ENCODE results near the gene NIPA2.
"Not testable (repeated sequence)": the region's sequence is repeated elsewhere in the genome, so short reads cannot be mapped to it uniquely, and the experiment has no call there.

Gene NIPA2

GRCh38 chr15:22795206-22796063 lies 43.0 kb upstream of the NIPA2 start:
- Histone ChIP-seq H3K36me3 (replicated peaks; ENCODE audit: low read depth, low read length) (peaks cover 36% of the 10 kb centered on the region), H3K27ac (ENCODE audit: low read length) (peak overlapping the region; percentile 91; the same call in 1 of the 2 replicates), H3K4me1 (ENCODE audit: low read length) (peaks cover 39% of the 10 kb centered on the region), H4K20me1 (ENCODE audit: insufficient read depth, low read length) (peaks cover 61% of the 10 kb centered on the region), H3K27me3 (ENCODE audit: low read depth, low read length) (no peaks in the 10 kb centered on the region), H3K4me2 (ENCODE audit: low read length) (no peak overlapping the region), H3K4me3 (ENCODE audit: low read length) (no peak overlapping the region), H2AFZ (ENCODE audit: low read depth, low read length) (no peak overlapping the region), H3K9me3 (ENCODE audit: insufficient read depth, low read length) (no peaks in the 10 kb centered on the region), H3K9ac (ENCODE audit: low read length) (no peak overlapping the region), H3K79me2 (ENCODE audit: low read length) (peaks cover 88% of the 10 kb centered on the region)
- no peak for TF ChIP-seq CTCF (IDR thresholded peaks at IDR 0.05; ENCODE audit: low read depth, low read length)

DNA sequence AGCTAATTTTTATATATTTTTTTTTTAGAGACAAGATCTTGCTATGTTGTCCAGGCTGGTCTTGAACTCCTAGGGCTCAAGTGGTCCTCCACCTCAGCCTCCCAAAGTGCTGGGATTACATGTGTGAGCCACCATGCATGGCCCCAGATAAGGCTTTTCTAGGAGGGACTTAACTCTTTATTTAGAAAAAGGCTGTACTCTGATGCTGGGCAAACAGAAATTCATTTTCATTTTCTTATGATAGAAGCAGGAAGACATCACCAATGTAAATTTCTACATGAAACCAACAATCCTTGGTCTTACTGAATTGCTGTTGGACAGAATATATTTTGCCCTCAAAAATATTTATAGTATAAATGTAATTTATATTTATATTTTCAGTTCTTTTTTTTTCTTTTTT lies 42.4 kb upstream of the NIPA2 start:
- H3K79me2 ChIP-seq (ENCODE audit: low read length) = peaks cover 86% of the 10 kb centered on the region
- H3K9me3 ChIP-seq (ENCODE audit: insufficient read depth, low read length) = no peaks in the 10 kb centered on the region
- peaks cover 58% of the 10 kb centered on the region for H4K20me1 ChIP-seq (ENCODE audit: insufficient read depth, low read length)
- peak overlapping the region; percentile 91 for H3K27ac ChIP-seq (ENCODE audit: low read length)
- H2AFZ ChIP-seq (ENCODE audit: low read depth, low read length) = no peak overlapping the region
- no peak overlapping the region for H3K4me3 ChIP-seq (ENCODE audit: low read length)
- no peak overlapping the region for H3K9ac ChIP-seq (ENCODE audit: low read length)
- TF ChIP-seq CTCF (IDR thresholded peaks at IDR 0.05; ENCODE audit: low read depth, low read length) (no peak), EZH2phosphoT487 (IDR thresholded peaks at IDR 0.05; ENCODE audit: low read depth) (no peak)
- H3K36me3 ChIP-seq (replicated peaks; ENCODE audit: low read depth, low read length) = peaks cover 32% of the 10 kb centered on the region
- no peaks in the 10 kb centered on the region for H3K27me3 ChIP-seq (ENCODE audit: low read depth, low read length)
- no peak overlapping the region; the same call in 1 of the 2 replicates for H3K4me2 ChIP-seq (ENCODE audit: low read length)
- peaks cover 32% of the 10 kb centered on the region for H3K4me1 ChIP-seq (ENCODE audit: low read length)

DNA sequence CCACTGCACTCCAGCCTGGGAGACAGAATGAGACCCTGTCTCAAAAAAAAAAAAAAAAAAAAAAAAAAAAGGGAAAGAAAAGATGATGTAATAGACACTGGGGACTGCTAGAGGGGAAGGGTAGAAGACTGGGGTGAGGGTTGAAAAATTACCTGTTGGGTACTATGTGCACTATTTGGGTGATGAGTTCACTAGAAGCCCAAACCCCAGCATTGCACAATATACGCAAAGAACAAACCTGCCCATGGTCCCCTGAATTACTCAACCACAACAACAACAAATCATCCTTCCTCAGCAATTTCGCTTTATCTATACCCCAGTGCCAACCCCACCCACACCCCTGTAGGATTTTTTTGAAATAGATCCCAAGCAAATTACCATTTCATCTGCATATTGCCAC lies 38.6 kb upstream of the NIPA2 start:
- Histone ChIP-seq H3K4me2 (ENCODE audit: low read length) (no peak overlapping the region), H3K9me3 (ENCODE audit: insufficient read depth, low read length) (no peaks in the 10 kb centered on the region), H3K4me3 (ENCODE audit: low read length) (no peak overlapping the region), H3K27ac (ENCODE audit: low read length) (no peak overlapping the region), H2AFZ (ENCODE audit: low read depth, low read length) (no peak overlapping the region), H3K79me2 (ENCODE audit: low read length) (peaks cover 86% of the 10 kb centered on the region), H3K36me3 (replicated peaks; ENCODE audit: low read depth, low read length) (peaks cover 15% of the 10 kb centered on the region), H3K9ac (ENCODE audit: low read length) (no peak overlapping the region), H3K4me1 (ENCODE audit: low read length) (peaks cover 30% of the 10 kb centered on the region), H4K20me1 (ENCODE audit: insufficient read depth, low read length) (peaks cover 46% of the 10 kb centered on the region), H3K27me3 (ENCODE audit: low read depth, low read length) (no peaks in the 10 kb centered on the region)
- TF ChIP-seq EZH2phosphoT487 (IDR thresholded peaks at IDR 0.05; ENCODE audit: low read depth) (no peak), CTCF (IDR thresholded peaks at IDR 0.05; ENCODE audit: low read depth, low read length) (no peak)

DNA sequence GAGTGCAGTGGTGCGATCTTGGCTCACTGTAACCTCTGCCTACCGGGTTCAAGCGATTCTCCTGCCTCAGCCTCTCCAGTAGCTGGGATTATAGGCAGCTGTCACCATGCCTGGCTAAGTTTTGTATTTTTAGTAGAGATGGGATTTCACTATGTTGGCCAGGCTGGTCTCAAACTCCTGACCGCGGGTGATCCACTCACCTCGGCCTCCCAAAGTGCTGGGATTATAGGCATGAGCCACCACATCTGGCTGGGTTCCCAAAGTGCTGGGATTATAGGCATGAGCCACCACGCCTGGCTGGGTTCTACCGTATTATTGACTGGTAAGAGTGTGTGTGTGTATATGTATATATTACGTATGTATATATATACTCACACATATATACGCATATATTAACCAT lies 35.5 kb upstream of the NIPA2 start:
- H3K4me1 ChIP-seq (ENCODE audit: low read length); H3K27ac ChIP-seq (ENCODE audit: low read length); H3K27me3 ChIP-seq (ENCODE audit: low read depth, low read length); H3K4me2 ChIP-seq (ENCODE audit: low read length); H3K36me3 ChIP-seq (replicated peaks; ENCODE audit: low read depth, low read length); H3K9ac ChIP-seq (ENCODE audit: low read length); H3K9me3 ChIP-seq (ENCODE audit: insufficient read depth, low read length); H3K4me3 ChIP-seq (ENCODE audit: low read length); H2AFZ ChIP-seq (ENCODE audit: low read depth, low read length): not testable (repeated sequence)
- peaks cover 61% of the 10 kb centered on the region for H4K20me1 ChIP-seq (ENCODE audit: insufficient read depth, low read length)
- peaks cover 90% of the 10 kb centered on the region for H3K79me2 ChIP-seq (ENCODE audit: low read length)

Measured in OCI-LY3 (cell line).